IPS-15b (cell line): ENCODE results near the gene PFKL.

Source experiments
- H3K27me3 ChIP-seq: one replicate; pipeline ENCODE4 v1.6.1; 2013; ENCODE audit warnings: low read length; ENCODE audit not compliant: control insufficient read depth, insufficient read depth
- H3K36me3 ChIP-seq: one replicate; pipeline ENCODE4 v1.6.1; 2013; ENCODE audit warnings: low read length; ENCODE audit not compliant: control insufficient read depth, insufficient read depth
- H3K4me1 ChIP-seq: one replicate; pipeline ENCODE4 v1.6.1; 2013; ENCODE audit warnings: mild to moderate bottlenecking, low read length; ENCODE audit not compliant: control insufficient read depth, insufficient read depth
- H3K4me3 ChIP-seq: one replicate; pipeline ENCODE4 v1.5.1; 2013; ENCODE audit warnings: low read depth, low read length
- H3K9ac ChIP-seq: one replicate; pipeline ENCODE4 v1.6.1; 2013; ENCODE audit warnings: low read depth, mild to moderate bottlenecking, low read length
- H3K9me3 ChIP-seq: one replicate; pipeline ENCODE4 v1.6.1; 2013; ENCODE audit warnings: mild to moderate bottlenecking, low read length; ENCODE audit not compliant: control insufficient read depth, insufficient read depth

PFKL gene

GRCh38 chr21:44368711-44369446 lies 69.0 kb downstream of the PFKL start:
- peaks cover 11% of the 10 kb centered on the region for H3K27me3 ChIP-seq
- H3K9ac ChIP-seq, result no peak overlapping the region
- H3K4me3 ChIP-seq, result peak overlapping the region; percentile 37
- H3K9me3 ChIP-seq, result no peaks in the 10 kb centered on the region
- no peaks in the 10 kb centered on the region for H3K4me1 ChIP-seq
- H3K36me3 ChIP-seq, result no peaks in the 10 kb centered on the region

DNA sequence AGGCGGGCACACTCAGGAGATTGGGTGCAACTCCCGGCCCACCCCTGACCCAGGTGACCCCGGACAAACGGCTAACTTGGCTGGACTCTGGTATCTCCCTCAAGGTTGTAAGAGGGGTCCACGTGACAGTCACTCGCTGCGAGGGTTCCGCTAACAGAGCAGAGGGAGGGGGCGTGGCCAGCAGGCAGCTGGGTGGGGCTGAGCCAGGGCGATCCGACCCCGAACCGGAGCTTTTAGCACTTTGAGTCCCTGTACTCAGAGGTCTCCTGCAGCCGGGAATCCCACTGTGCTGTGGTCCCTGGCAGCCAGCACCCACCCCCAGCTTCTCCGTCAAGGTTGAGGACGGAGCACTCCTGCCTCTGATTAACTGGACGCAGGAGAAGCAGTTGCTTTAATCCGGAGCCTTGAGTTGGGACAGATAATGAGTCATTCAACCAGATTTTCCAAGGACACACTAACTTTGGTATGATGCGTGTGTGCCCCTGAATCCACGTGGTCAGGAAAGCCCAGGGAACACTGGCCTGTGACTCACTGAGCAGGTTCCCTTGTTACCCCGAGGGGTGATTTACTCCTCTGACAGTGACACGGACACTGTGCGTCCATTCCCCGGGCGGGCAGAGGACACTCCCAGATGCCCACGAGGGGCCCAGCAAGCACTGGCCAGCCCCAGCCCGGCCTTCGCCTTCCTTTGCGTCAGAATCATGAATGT lies 70.3 kb downstream of the PFKL start:
- Histone ChIP-seq H3K27me3 (peaks cover 11% of the 10 kb centered on the region), H3K9me3 (no peaks in the 10 kb centered on the region), H3K9ac (no peak overlapping the region), H3K4me1 (no peaks in the 10 kb centered on the region), H3K4me3 (peak overlapping the region; percentile 35), H3K36me3 (no peaks in the 10 kb centered on the region)

DNA sequence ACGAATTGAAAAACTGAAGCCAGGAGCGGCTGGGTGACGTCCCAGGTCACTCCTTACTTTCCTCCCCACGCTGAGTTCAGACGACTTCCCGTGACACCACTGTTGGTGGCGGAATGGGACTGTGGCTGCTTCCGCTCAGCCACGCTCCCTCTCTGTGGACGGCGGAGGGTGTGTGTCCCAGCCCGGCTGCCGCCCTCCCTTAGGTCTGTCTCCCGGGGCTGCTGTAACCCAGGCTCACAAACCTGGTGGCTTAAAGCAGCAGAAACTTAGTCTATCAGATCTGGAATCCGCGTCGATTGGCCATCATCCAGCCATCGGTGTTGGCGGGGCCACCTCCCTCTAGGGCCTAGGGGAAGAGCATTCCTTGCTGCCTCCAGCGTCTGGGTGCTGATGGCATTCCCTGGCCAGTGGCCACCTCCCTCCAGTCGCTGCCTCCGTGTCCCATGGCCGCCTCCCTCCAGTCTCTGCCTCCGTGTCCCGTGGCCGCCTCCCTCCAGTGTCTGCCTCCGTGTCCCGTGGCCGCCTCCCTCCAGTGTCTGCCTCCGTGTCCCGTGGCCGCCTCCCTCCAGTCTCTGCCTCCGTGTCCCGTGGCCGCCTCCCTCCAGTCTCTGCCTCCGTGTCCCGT lies 71.0 kb downstream of the PFKL start:
- Histone ChIP-seq H3K4me1 (no peaks in the 10 kb centered on the region), H3K9ac (no peak overlapping the region), H3K4me3 (no peak overlapping the region), H3K9me3 (no peaks in the 10 kb centered on the region), H3K36me3 (no peaks in the 10 kb centered on the region), H3K27me3 (peaks cover 11% of the 10 kb centered on the region)

DNA sequence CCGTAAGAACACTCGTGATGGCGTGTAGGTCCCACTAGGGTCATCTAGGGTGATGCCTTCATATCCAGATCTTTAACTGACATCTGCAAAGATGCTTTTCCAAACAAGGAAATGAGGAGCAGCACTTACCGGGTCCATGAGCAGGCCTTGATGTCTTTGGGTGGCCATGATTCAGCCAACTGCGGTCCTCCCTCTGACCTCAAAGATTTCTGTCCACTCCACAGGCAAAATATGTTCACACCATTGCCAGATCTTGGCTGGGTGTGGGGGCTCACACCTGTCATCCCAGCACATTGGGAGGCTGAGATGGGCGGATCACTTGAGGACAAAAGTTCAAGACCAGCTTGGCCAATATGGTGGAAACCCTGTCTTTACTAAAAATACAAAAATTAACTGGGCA lies 71.7 kb downstream of the PFKL start:
- no peaks in the 10 kb centered on the region for H3K36me3 ChIP-seq
- H3K9me3 ChIP-seq, result no peaks in the 10 kb centered on the region
- no peak overlapping the region for H3K9ac ChIP-seq
- no peak overlapping the region for H3K4me3 ChIP-seq
- H3K27me3 ChIP-seq, result peaks cover 11% of the 10 kb centered on the region
- H3K4me1 ChIP-seq, result no peaks in the 10 kb centered on the region

- Histone ChIP-seq H3K9ac (no peak overlapping the region), H3K4me3 (no peak overlapping the region), H3K27me3 (peaks cover 11% of the 10 kb centered on the region), H3K9me3 (no peaks in the 10 kb centered on the region), H3K36me3 (no peaks in the 10 kb centered on the region), H3K4me1 (no peaks in the 10 kb centered on the region)
Measured at GRCh38 chr21:44372616-44373015, 72.8 kb downstream of the PFKL start.

DNA sequence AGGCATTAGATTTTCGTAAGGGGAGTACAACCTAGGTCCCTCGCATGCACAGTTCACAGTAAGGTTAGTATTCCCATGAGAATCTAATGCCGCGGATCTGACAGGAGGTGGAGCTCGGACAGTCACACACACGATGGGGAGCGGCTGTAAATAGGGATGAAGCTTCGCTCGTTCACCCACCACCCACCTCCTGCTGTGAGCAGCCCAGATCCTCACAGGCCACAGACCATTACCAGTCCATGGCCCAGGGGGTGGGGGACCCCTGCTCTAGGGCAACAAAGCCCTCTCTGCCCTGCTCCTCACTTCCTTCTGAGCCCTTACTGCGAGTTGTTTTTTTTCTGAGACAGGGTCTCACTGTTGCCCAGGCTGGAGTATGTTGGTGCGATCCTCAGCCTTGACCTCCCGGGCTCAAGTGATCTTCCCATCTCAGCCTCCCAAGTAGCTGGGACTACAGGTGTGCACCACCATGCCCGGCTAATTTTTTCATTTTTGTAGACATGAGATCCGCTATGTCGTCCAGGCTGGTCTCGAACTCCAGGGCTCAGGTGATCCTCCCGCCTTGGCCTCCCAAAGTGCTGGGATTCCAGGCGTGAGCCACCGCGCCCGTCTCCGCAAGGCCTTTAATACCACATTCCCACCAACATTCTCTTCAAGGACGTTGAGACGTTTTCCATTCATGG lies 74.9 kb downstream of the PFKL start:
- peaks cover 6% of the 10 kb centered on the region for H3K27me3 ChIP-seq
- no peak overlapping the region for H3K4me3 ChIP-seq
- H3K9ac ChIP-seq, result no peak overlapping the region
- H3K9me3 ChIP-seq, result no peaks in the 10 kb centered on the region
- no peaks in the 10 kb centered on the region for H3K36me3 ChIP-seq
- H3K4me1 ChIP-seq, result no peaks in the 10 kb centered on the region

DNA sequence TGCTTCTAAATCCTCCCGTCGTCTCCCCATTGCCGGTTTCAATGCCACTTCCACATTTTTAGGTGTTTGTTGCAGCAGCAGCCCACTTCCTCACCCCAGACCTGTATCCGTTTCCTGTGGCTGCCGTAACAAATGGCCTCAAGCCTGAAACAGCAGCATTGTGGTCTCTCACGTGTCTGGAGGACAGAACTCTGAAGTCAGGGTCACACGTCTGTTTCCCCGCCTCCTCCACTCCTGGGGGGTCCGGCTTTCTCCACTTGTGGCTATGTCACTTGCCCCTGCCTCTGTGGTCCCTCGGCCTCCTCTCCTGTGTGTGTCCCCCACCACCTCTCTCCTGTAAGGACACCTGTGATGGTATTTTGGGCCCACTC lies 75.4 kb downstream of the PFKL start:
- Histone ChIP-seq H3K9me3 (no peaks in the 10 kb centered on the region), H3K36me3 (no peaks in the 10 kb centered on the region), H3K27me3 (peaks cover 4% of the 10 kb centered on the region), H3K4me1 (peaks cover 2% of the 10 kb centered on the region), H3K9ac (no peak overlapping the region), H3K4me3 (no peak overlapping the region)

DNA sequence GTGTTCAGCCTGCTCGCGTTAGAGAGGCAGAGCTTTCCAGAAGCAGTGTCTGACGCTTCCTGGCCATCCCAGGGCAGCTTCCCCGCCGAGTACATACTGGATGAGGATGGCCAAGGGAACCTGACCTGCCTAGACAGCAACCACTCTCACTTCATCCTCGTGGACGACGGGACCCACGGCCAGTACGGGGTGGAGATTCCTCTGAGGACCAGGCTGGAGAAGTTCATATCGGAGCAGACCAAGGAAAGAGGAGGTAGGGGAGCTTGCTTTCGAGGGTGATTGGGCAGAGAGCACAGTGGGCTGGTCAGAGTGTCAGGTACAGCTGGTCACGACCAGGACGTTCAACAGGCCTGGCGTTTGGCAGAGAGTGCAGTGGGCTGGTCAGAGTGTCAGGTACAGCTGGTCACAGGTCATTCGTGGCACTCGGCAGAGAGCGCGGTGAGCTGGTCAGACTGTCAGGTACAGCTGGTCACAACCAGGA lies 75.9 kb downstream of the PFKL start:
- H3K9ac ChIP-seq, result no peak overlapping the region
- H3K4me3 ChIP-seq, result no peak overlapping the region
- no peaks in the 10 kb centered on the region for H3K9me3 ChIP-seq
- no peaks in the 10 kb centered on the region for H3K36me3 ChIP-seq
- H3K4me1 ChIP-seq, result peaks cover 2% of the 10 kb centered on the region
- no peaks in the 10 kb centered on the region for H3K27me3 ChIP-seq

DNA sequence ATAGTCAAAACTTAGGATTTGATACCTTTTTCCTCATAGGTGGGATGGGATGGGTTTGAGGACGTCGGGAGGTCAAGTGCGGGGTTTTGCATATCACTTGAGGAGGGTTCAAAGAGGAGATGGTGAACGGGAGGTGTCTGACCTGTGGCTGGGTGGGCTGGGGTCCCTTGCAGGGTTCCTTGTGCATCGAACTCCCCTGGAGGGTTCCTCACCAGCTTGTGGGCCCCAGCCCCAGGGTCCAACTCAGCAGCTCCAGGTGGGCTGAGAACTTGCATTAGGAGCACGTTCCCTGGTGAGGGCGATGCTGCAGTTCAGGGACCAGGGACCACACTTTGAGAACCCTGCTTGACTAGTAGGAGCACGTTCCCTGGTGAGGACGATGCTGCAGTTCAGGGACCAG lies 76.8 kb downstream of the PFKL start:
- Histone ChIP-seq H3K27me3 (no peaks in the 10 kb centered on the region), H3K9me3 (no peaks in the 10 kb centered on the region), H3K36me3 (no peaks in the 10 kb centered on the region), H3K4me1 (peaks cover 2% of the 10 kb centered on the region), H3K9ac (no peak overlapping the region), H3K4me3 (no peak overlapping the region)
